Upper lobe of left lung (tissue), 6 donors: Measurements from ENCODE around the gene STRIP1. TPM values are rescaled to one million over a fixed set of nuclear protein-coding genes. Genes with fewer than 3 reads are reported as not detected.

Source experiments
- ATAC-seq, 2 donors: fragments of 200-7000 bp; cut with Tn5 transposase; one replicate each; pipeline ENCODE4 v1.9.1; 2022; ENCODE audit warnings: mild to moderate bottlenecking in 2 of 2, moderate library complexity in 2 of 2; ENCODE audit not compliant: low FRiP score in 2 of 2
- DNase-seq, 2 donors: peaks; one replicate each; pipeline ENCODE4 v3.0.0-alpha.2; 2019 to 2020
- H3K27ac ChIP-seq, 4 donors: fragments of 200-600 bp; sonication (generic); one replicate each; pipeline ENCODE4 v1.5.1; 2016 to 2019
- H3K27me3 ChIP-seq, 4 donors: fragments of 200-600 bp; sonication (generic); one replicate each; pipeline ENCODE4 v1.5.1; 2017 to 2019
- H3K36me3 ChIP-seq, 4 donors: fragments of 200-600 bp; sonication (generic); one replicate each; pipeline ENCODE4 v1.5.1; 2016 to 2019
- H3K4me1 ChIP-seq, 4 donors: fragments of 200-600 bp; sonication (generic); one replicate each; pipeline ENCODE4 v1.5.1; 2018 to 2019
- H3K4me3 ChIP-seq, 4 donors: fragments of 200-600 bp; sonication (generic); one replicate each; pipeline ENCODE4 v1.5.1; 2017 to 2019; ENCODE audit warnings: mild to moderate bottlenecking in 2 of 4, moderate library complexity in 1 of 4
- H3K9me3 ChIP-seq, 4 donors: fragments of 200-600 bp; sonication (generic); one replicate each; pipeline ENCODE4 v1.5.1; 2018 to 2019
- CTCF ChIP-seq, 6 experiments: fragments of 450-650 bp in 4 of 6; fragments of 200-600 bp in 2 of 6; sonication (generic) in 2 of 6; IDR thresholded peaks; one replicate each; pipeline ENCODE4 v1.5.1; 2016 to 2019; ENCODE audit warnings: antibody characterized with exemption in 6 of 6
- EP300 ChIP-seq, 4 donors: sonication (generic); formaldehyde crosslinking; IDR thresholded peaks; one replicate each; pipeline ENCODE4 v1.5.1; 2017; ENCODE audit warnings: antibody characterized with exemption in 4 of 4, control low read depth in 2 of 4
- POLR2A ChIP-seq, 4 donors: fragments of 450-650 bp; IDR thresholded peaks; one replicate each; pipeline ENCODE4 v1.5.1; 2016 to 2017; ENCODE audit warnings: antibody characterized with exemption in 4 of 4, mild to moderate bottlenecking in 2 of 4
- POLR2AphosphoS5 ChIP-seq, 2 donors: sonication (generic); formaldehyde crosslinking; IDR thresholded peaks; one replicate each; pipeline ENCODE4 v1.5.1; 2017; ENCODE audit warnings: antibody characterized with exemption in 2 of 2
- WGBS, 2 donors: methylation state at CpG; one replicate each; pipeline ENCODE4 v1.1.5; 2017 to 2018; 5-methylcytosine and 5-hydroxymethylcytosine counted together
- total RNA-seq, 6 donors: library from RNA; depleted of rRNA in 4 of 6; stranded (reverse); fragments of >200 nt in 4 of 6; gene quantifications; one replicate each; pipeline versions ENCODE4 v1.1.0 to v1.2.1, GENCODE V29; 2016 to 2021
- donor health status: DM: no; HTN: no; CAD: no; lungs with moderate emphysema.
- donor health status: DM: no; HTN: yes; CAD: no; lungs with severe emphysema.

The STRIP1 gene
- total RNA-seq, 6 donors from 2014 or later: 29.2 to 62.9 (median 34.3) TPM

GRCh38 chr1:109994654-109995053, 39.8 kb upstream of the STRIP1 start:
- DNase-seq (no peak), ATAC-seq (no peak)
- 53 to 71% methylated on average over 1 of the region's 1 CpG for WGBS, 2 donors
- peaks cover 0 to 5% (median 0%) of the 10 kb centered on the region in 4 donors for H3K36me3 ChIP-seq
- peaks cover 32 to 70% (median 44%) of the 10 kb centered on the region in 4 donors for H3K4me1 ChIP-seq
- TF ChIP-seq POLR2AphosphoS5 (IDR thresholded peaks at IDR 0.05): no peak
- TF ChIP-seq EP300 (IDR thresholded peaks at IDR 0.05): no peak
- TF ChIP-seq POLR2A (IDR thresholded peaks at IDR 0.05): no peak
- no peak for TF ChIP-seq CTCF (IDR thresholded peaks at IDR 0.05)
- no peaks in the 10 kb centered on the region for H3K27me3 ChIP-seq
- H3K9me3 ChIP-seq: no peaks in the 10 kb centered on the region
- peak overlapping the region in 2 of 4 donors; percentile 30 to 55 for H3K27ac ChIP-seq
- H3K4me3 ChIP-seq: no peak overlapping the region

- no peaks in the 10 kb centered on the region for H3K9me3 ChIP-seq
- peak overlapping the region in 2 of 4 donors; percentile 13 to 30 for H3K27ac ChIP-seq
- TF ChIP-seq POLR2AphosphoS5 (IDR thresholded peaks at IDR 0.05) (no peak), CTCF (IDR thresholded peaks at IDR 0.05) (no peak), POLR2A (IDR thresholded peaks at IDR 0.05) (no peak), EP300 (IDR thresholded peaks at IDR 0.05) (no peak)
- no peak overlapping the region for H3K4me3 ChIP-seq
- H3K4me1 ChIP-seq: peaks cover 24 to 61% (median 35%) of the 10 kb centered on the region in 4 donors
- ATAC-seq: no peak
- H3K27me3 ChIP-seq: no peaks in the 10 kb centered on the region
- WGBS, 2 donors: 72 to 83% methylated on average over 2 of the region's 2 CpGs
- DNase-seq: no peak
- peaks cover 0 to 5% (median 0%) of the 10 kb centered on the region in 4 donors for H3K36me3 ChIP-seq
Observed at GRCh38 chr1:109995536-109995935, 38.9 kb upstream of the STRIP1 start.

GRCh38 chr1:109996476-109996875, 37.9 kb upstream of the STRIP1 start:
- no peak for ATAC-seq

GRCh38 chr1:109997204-109997866, 37.1 kb upstream of the STRIP1 start:
- H3K4me1 ChIP-seq: peaks cover 16 to 49% (median 25%) of the 10 kb centered on the region in 4 donors
- no peak overlapping the region for H3K27ac ChIP-seq
- TF ChIP-seq CTCF (IDR thresholded peaks at IDR 0.05): no peak
- no peak for TF ChIP-seq EP300 (IDR thresholded peaks at IDR 0.05)
- TF ChIP-seq POLR2A (IDR thresholded peaks at IDR 0.05): no peak
- H3K27me3 ChIP-seq: no peaks in the 10 kb centered on the region
- peaks cover 0 to 5% (median 0%) of the 10 kb centered on the region in 4 donors for H3K36me3 ChIP-seq
- H3K9me3 ChIP-seq: no peaks in the 10 kb centered on the region
- H3K4me3 ChIP-seq: no peak overlapping the region
- no peak for ATAC-seq
- 75 to 77% methylated on average over 7 of the region's 7 CpGs for WGBS, 2 donors
- no peak for DNase-seq

More at GRCh38 chr1:109996476-109996875, 37.9 kb upstream of the STRIP1 start:
- no peak overlapping the region for H3K4me3 ChIP-seq
- H3K9me3 ChIP-seq: no peaks in the 10 kb centered on the region
- no peaks in the 10 kb centered on the region for H3K27me3 ChIP-seq
- 78 to 90% methylated on average over 5 of the region's 5 CpGs for WGBS, 2 donors
- peaks cover 16 to 51% (median 26%) of the 10 kb centered on the region in 4 donors for H3K4me1 ChIP-seq
- no peak for TF ChIP-seq CTCF (IDR thresholded peaks at IDR 0.05)
- TF ChIP-seq POLR2AphosphoS5 (IDR thresholded peaks at IDR 0.05): no peak
- TF ChIP-seq POLR2A (IDR thresholded peaks at IDR 0.05): no peak
- no peak for TF ChIP-seq EP300 (IDR thresholded peaks at IDR 0.05)
- peaks cover 0 to 5% (median 0%) of the 10 kb centered on the region in 4 donors for H3K36me3 ChIP-seq
- DNase-seq: no peak
- H3K27ac ChIP-seq: no peak overlapping the region

GRCh38 chr1:109997867-109998229, 36.6 kb upstream of the STRIP1 start:
- TF ChIP-seq POLR2A (IDR thresholded peaks at IDR 0.05) (no peak), EP300 (IDR thresholded peaks at IDR 0.05) (no peak), POLR2AphosphoS5 (IDR thresholded peaks at IDR 0.05) (no peak), CTCF (IDR thresholded peaks at IDR 0.05) (no peak)
- peaks cover 0 to 5% (median 0%) of the 10 kb centered on the region in 4 donors for H3K36me3 ChIP-seq
- H3K27ac ChIP-seq: no peak overlapping the region
- H3K4me1 ChIP-seq: peaks cover 16 to 49% (median 25%) of the 10 kb centered on the region in 4 donors
- no peak for ATAC-seq
- no peaks in the 10 kb centered on the region for H3K9me3 ChIP-seq
- H3K4me3 ChIP-seq: no peak overlapping the region
- H3K27me3 ChIP-seq: no peaks in the 10 kb centered on the region
- no peak for DNase-seq
